ENCODE results near the gene MAML2. TPM values are rescaled to one million over a fixed set of nuclear protein-coding genes. Genes with fewer than 3 reads are reported as not detected.

The MAML2 gene
- total and polyA plus RNA-seq, 10 donors: 2.7 to 43.4 (median 27.2) TPM

DNA sequence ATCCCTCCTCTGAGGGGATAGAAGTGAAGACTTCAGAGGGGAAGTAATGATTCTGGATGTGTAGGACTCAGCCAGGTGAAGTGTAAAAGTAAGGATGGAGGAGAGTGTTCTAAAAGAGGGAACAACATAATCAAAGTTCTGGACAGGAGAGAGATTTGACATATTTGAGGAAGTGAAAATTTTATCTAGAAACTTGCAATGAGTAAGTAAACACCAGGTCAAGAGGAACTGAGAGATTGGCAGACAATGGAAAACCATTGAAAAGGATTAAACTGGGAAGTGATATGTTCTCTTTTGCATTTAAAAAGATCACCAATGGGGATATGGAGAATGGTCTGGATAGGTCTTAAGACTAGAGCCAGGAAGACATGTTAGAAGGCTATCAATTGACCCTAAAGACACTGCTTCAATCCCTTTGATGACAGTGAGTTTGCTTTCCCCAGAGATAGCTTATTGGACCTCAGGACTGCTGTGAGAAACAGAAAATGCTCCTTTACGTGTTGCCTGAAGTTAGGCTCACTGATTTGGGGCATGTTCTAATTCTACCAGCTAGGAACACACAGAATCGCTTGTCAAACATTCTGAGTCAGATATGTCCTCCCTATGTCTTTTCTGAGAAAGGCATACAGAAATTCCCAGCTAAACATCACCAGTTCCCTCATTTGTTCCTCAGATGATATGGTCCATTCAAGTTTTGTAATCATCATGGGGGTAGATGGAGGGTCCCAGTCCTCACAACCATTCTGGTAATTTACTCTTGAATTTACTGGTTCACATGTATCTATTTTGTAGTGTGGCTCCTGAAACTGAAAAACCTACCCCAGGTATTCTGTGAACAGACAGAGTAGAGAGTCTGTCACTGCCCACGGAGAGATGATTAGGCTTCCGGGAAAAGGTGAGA, 144.9 kb downstream of the MAML2 start:
- Histone ChIP-seq H3K4me1 (peaks cover 27 to 85% (median 61%) of the 10 kb centered on the region in 6 donors), H3K36me3 (no peaks in the 10 kb centered on the region), H3K27me3 (replicated peaks in 1 of 7) (no peaks in the 10 kb centered on the region), H3K9me3 (no peaks in the 10 kb centered on the region), H3K4me3 (no peak overlapping the region), H3K27ac (peak overlapping the region in 7 of 8 donors; percentile 5 to 74 (median 49))
- intact Hi-C loops (cut with DNase I; ENCODE audit: low total_unique reads): no loop called here
- no peak for DNase-seq
- WGBS, 5 donors: 73 to 89% (median 78%) methylated on average over 4 of the region's 4 CpGs
- TF ChIP-seq POLR2AphosphoS5 (IDR thresholded peaks at IDR 0.05): no peak
- no peak for TF ChIP-seq POLR2A (IDR thresholded peaks at IDR 0.05)
- TF ChIP-seq, protein P1, sequence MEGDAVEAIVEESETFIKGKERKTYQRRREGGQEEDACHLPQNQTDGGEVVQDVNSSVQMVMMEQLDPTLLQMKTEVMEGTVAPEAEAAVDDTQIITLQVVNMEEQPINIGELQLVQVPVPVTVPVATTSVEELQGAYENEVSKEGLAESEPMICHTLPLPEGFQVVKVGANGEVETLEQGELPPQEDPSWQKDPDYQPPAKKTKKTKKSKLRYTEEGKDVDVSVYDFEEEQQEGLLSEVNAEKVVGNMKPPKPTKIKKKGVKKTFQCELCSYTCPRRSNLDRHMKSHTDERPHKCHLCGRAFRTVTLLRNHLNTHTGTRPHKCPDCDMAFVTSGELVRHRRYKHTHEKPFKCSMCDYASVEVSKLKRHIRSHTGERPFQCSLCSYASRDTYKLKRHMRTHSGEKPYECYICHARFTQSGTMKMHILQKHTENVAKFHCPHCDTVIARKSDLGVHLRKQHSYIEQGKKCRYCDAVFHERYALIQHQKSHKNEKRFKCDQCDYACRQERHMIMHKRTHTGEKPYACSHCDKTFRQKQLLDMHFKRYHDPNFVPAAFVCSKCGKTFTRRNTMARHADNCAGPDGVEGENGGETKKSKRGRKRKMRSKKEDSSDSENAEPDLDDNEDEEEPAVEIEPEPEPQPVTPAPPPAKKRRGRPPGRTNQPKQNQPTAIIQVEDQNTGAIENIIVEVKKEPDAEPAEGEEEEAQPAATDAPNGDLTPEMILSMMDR (IDR thresholded peaks at IDR 0.05 in 8 of 11, conservative IDR thresholded peaks at IDR 0.05 in 3 of 11): no peak

DNA sequence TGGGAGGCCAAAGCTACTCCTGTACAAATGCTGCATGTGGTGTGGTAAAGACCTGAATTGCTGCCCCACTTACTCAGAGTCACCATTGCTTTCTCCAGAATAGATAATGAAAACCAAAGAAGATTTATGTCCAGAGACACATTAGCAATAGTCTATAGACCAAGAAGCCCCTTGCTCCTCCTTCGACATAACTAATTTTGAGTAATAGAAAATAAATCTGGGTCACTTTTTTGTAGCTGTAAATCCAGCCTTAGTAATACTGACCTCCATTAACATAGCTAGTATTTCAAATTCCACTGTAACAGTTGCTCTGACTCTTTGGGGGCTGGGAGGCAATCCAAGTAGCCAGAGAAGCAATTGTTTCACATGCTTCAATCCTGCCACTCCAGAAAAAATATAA, 145.9 kb downstream of the MAML2 start:
- intact Hi-C loops (cut with DNase I; ENCODE audit: low total_unique reads): no loop called here
- 69 to 90% (median 84%) methylated on average over 1 of the region's 1 CpG for WGBS, 5 donors
- Histone ChIP-seq H3K27me3 (replicated peaks in 1 of 7) (no peaks in the 10 kb centered on the region), H3K27ac (peak overlapping the region in 5 of 8 donors; percentile 10 to 74 (median 57)), H3K4me3 (no peak overlapping the region), H3K4me1 (peaks cover 27 to 90% (median 58%) of the 10 kb centered on the region in 6 donors), H3K36me3 (no peaks in the 10 kb centered on the region), H3K9me3 (no peaks in the 10 kb centered on the region)
- TF ChIP-seq POLR2A (IDR thresholded peaks at IDR 0.05): no peak
- TF ChIP-seq, protein P1 (IDR thresholded peaks at IDR 0.05 in 8 of 11, conservative IDR thresholded peaks at IDR 0.05 in 3 of 11): no peak
- TF ChIP-seq POLR2AphosphoS5 (IDR thresholded peaks at IDR 0.05): no peak
- DNase-seq: no peak

DNA sequence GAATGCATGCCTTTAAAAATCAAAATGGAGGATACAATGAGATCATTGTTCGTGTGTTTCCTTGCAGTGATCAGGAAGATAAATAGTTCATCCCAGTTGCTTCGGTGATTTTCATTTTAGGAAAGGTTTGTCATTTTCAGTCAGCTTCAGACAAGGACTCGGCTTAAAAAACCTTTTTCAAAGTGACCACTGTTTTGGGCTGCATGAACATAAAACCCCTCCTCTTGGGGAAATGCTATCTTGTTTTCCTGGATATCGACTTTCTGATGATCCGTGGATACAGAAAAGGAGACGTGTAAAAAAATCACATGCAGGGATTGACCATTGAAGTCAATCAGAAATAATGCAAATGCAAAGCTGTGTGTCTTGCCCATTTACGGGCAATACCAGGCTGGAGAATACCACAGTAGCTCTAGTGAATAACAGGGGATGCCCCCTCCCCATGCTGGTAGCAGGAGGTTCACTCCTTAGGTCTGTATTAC, 146.8 kb downstream of the MAML2 start:
- intact Hi-C loops (cut with DNase I; ENCODE audit: low total_unique reads): no loop called here
- Histone ChIP-seq H3K4me1 (peaks cover 27 to 91% (median 58%) of the 10 kb centered on the region in 6 donors), H3K36me3 (no peaks in the 10 kb centered on the region), H3K27ac (peak overlapping the region in 2 of 8 donors; percentile 16 to 58), H3K4me3 (no peak overlapping the region), H3K27me3 (replicated peaks in 1 of 7) (no peaks in the 10 kb centered on the region), H3K9me3 (no peaks in the 10 kb centered on the region)
- WGBS, 5 donors: 77 to 86% (median 83%) methylated on average over 7 of the region's 7 CpGs
- no peak for DNase-seq
- no peak for TF ChIP-seq POLR2AphosphoS5 (IDR thresholded peaks at IDR 0.05)
- TF ChIP-seq, protein P1 (IDR thresholded peaks at IDR 0.05 in 8 of 11, conservative IDR thresholded peaks at IDR 0.05 in 3 of 11): no peak

DNA sequence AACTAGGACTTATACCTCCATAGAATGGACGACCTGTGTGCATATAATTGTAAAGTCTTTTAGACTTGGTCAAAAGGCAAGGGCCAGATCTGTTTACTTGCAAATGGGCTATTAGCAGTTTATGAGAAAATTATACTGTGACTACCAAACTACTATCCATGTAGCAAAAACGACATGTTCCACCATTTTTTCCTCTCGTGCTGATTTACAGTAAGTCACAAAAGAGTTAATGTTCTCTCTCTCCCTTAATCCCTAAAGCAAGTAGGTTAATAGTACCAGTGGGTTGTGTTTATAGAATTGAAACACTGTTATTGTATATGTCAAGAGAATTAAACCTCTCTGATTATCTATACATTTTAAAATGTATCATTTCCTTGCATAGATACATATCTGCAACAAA, 147.3 kb downstream of the MAML2 start:
- peaks cover 29 to 91% (median 58%) of the 10 kb centered on the region in 6 donors for H3K4me1 ChIP-seq

More for the DNA sequence above, 147.3 kb downstream of the MAML2 start:
- Histone ChIP-seq H3K27me3 (replicated peaks in 1 of 7) (no peaks in the 10 kb centered on the region), H3K9me3 (no peaks in the 10 kb centered on the region), H3K27ac (no peak overlapping the region), H3K4me3 (no peak overlapping the region), H3K36me3 (no peaks in the 10 kb centered on the region)
- intact Hi-C loops (cut with DNase I; ENCODE audit: low total_unique reads): no loop called here
- 92 to 98% (median 95%) methylated on average over 3 of the region's 3 CpGs for WGBS, 5 donors
- TF ChIP-seq, protein P1 (IDR thresholded peaks at IDR 0.05 in 8 of 11, conservative IDR thresholded peaks at IDR 0.05 in 3 of 11): no peak
- TF ChIP-seq POLR2A (IDR thresholded peaks at IDR 0.05) (no peak), POLR2AphosphoS5 (IDR thresholded peaks at IDR 0.05) (no peak)
- DNase-seq: no peak

Data from spleen (tissue), 11 donors.